H1 (cell line): Measurements from ENCODE around the gene ZNF587B. TPM values are rescaled to one million over a fixed set of nuclear protein-coding genes. Genes with fewer than 3 reads are reported as not detected.

Experiments
- BRCA1 ChIP-seq: IDR thresholded peaks from 2 replicates; pipeline ENCODE4 v1.6.1; 2012; ENCODE audit warnings: low read depth, low read length, improper control_type of control experiment
- JUND ChIP-seq: IDR thresholded peaks from 2 replicates; pipeline ENCODE4 v1.6.1; 2011; ENCODE audit warnings: mild to moderate bottlenecking, improper control_type of control experiment, low read length
- polyA plus RNA-seq, 7 experiments: library from polyadenylated mRNA; depleted of rRNA in 3 of 7; stranded (reverse) in 5 of 7; unstranded in 2 of 7; fragments of >200 nt in 5 of 7; fragments of 200-250 nt in 2 of 7; gene quantifications; 1 replicate in 5 of 7; 2 replicates in 1 of 7; 4 replicates in 1 of 7; pipeline versions ENCODE4 v1.2.1 to v1.2.3, GENCODE V29; 2011 to 2013; ENCODE audit warnings: missing spikeins in 2 of 7, mixed read lengths in 2 of 7
- total RNA-seq: library from RNA; stranded (reverse); fragmentation: NEBNext Ultra II Directional; extraction: Animal tissue kit (Norgen Biotek cat#: 25700); gene quantifications from 2 replicates; pipeline ENCODE4 v1.2.1, GENCODE V29; 2021

Gene ZNF587B
- total and polyA plus RNA-seq, 2 of the 8 experiments (the other 6 are each of a cell fraction or from before 2014, with no cell fraction given), result 13.8 to 60.1 TPM

- TF ChIP-seq JUND (no peak), BRCA1 (no peak)
Observed at GRCh38 chr19:57818378-57818777, 11.7 kb upstream of the ZNF587B start (continued).
